ENCODE results near the gene ARL11. TPM values are rescaled to one million over a fixed set of nuclear protein-coding genes. Genes with fewer than 3 reads are reported as not detected.
"Not testable (repeated sequence)": the region's sequence is repeated elsewhere in the genome, so short reads cannot be mapped to it uniquely, and the experiment has no call there.

The ARL11 gene
- total RNA-seq, 1 donor from 2014 or later = not detected

GRCh38 chr13:49608651-49609331 is 19.5 kb upstream of the ARL11 start:
- no peak overlapping the region for H3K4me3 Mint-ChIP-seq (ENCODE audit: unreplicated experiment)

DNA sequence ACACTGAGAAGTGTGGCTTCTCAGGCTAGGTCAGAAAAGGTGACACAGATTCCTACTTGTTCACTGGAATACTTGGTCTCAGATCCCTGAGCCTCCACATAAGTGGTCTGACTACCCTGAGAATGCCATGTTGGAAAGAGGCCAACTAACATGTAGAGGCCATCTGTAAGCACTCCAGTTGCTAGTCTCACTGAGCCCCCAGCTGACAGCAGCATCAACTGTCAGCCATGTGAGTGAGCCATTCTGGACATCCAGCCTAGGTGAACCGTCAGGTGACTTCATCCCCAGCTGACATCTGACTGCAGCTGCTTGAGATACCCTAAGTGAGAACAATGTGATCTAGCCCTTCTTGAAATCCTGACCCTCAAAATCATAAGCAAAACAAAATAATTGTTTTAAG is 18.1 kb upstream of the ARL11 start:
- Histone ChIP-seq H3K36me3 (ENCODE audit: insufficient read depth, low read length) (no peaks in the 10 kb centered on the region), H3K9me3 (ENCODE audit: insufficient read depth, low read depth, low read length) (no peaks in the 10 kb centered on the region), H3K79me2 (ENCODE audit: insufficient read depth, low read length) (no peaks in the 10 kb centered on the region), H3K4me2 (ENCODE audit: low read length) (no peak overlapping the region), H3K27ac (ENCODE audit: low read depth, low read length) (no peak overlapping the region), H2AFZ (ENCODE audit: low read depth, low read length) (no peak overlapping the region), H4K20me1 (ENCODE audit: insufficient read depth, low read length) (no peaks in the 10 kb centered on the region), H3K4me3 (ENCODE audit: insufficient read depth, low read depth, low read length) (no peak overlapping the region), H3K4me1 (ENCODE audit: insufficient read depth, low read length) (no peaks in the 10 kb centered on the region), H3K27me3 (ENCODE audit: insufficient read depth, low read length) (no peaks in the 10 kb centered on the region), H3K9ac (ENCODE audit: low read length) (no peak overlapping the region)
- Mint-ChIP-seq H3K27me3 (ENCODE audit: low read depth, unreplicated experiment) (no peaks in the 10 kb centered on the region), H3K4me1 (ENCODE audit: low read depth, unreplicated experiment) (peaks cover 9% of the 10 kb centered on the region), H3K27ac (ENCODE audit: unreplicated experiment) (no peak overlapping the region), H3K36me3 (ENCODE audit: low read depth, unreplicated experiment) (no peaks in the 10 kb centered on the region), H3K9me3 (ENCODE audit: unreplicated experiment) (no peaks in the 10 kb centered on the region), H3K4me3 (ENCODE audit: unreplicated experiment) (no peak overlapping the region)
- no peak for DNase-seq (ENCODE audit: low read depth)
- TF ChIP-seq, protein P1, sequence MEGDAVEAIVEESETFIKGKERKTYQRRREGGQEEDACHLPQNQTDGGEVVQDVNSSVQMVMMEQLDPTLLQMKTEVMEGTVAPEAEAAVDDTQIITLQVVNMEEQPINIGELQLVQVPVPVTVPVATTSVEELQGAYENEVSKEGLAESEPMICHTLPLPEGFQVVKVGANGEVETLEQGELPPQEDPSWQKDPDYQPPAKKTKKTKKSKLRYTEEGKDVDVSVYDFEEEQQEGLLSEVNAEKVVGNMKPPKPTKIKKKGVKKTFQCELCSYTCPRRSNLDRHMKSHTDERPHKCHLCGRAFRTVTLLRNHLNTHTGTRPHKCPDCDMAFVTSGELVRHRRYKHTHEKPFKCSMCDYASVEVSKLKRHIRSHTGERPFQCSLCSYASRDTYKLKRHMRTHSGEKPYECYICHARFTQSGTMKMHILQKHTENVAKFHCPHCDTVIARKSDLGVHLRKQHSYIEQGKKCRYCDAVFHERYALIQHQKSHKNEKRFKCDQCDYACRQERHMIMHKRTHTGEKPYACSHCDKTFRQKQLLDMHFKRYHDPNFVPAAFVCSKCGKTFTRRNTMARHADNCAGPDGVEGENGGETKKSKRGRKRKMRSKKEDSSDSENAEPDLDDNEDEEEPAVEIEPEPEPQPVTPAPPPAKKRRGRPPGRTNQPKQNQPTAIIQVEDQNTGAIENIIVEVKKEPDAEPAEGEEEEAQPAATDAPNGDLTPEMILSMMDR (IDR thresholded peaks at IDR 0.05; ENCODE audit: insufficient read depth, low read depth, low read length) = no peak
- no peak for TF ChIP-seq EZH2 (IDR thresholded peaks at IDR 0.05; ENCODE audit: insufficient read depth, low read length)
- FAIRE-seq = no peak

More at GRCh38 chr13:49608651-49609331, 19.5 kb upstream of the ARL11 start:
- Histone ChIP-seq H3K27ac (ENCODE audit: low read depth, low read length) (no peak overlapping the region), H2AFZ (ENCODE audit: low read depth, low read length) (no peak overlapping the region), H3K79me2 (ENCODE audit: insufficient read depth, low read length) (no peaks in the 10 kb centered on the region), H3K27me3 (ENCODE audit: insufficient read depth, low read length) (no peaks in the 10 kb centered on the region), H3K4me2 (ENCODE audit: low read length) (no peak overlapping the region), H3K4me3 (ENCODE audit: insufficient read depth, low read depth, low read length) (no peak overlapping the region), H3K9ac (ENCODE audit: low read length) (no peak overlapping the region), H3K9me3 (ENCODE audit: insufficient read depth, low read depth, low read length) (no peaks in the 10 kb centered on the region), H3K36me3 (ENCODE audit: insufficient read depth, low read length) (no peaks in the 10 kb centered on the region), H4K20me1 (ENCODE audit: insufficient read depth, low read length) (no peaks in the 10 kb centered on the region), H3K4me1 (ENCODE audit: insufficient read depth, low read length) (no peaks in the 10 kb centered on the region)
- Mint-ChIP-seq H3K27me3 (ENCODE audit: low read depth, unreplicated experiment) (no peaks in the 10 kb centered on the region), H3K36me3 (ENCODE audit: low read depth, unreplicated experiment) (no peaks in the 10 kb centered on the region), H3K27ac (ENCODE audit: unreplicated experiment) (no peak overlapping the region), H3K9me3 (ENCODE audit: unreplicated experiment) (no peaks in the 10 kb centered on the region), H3K4me1 (ENCODE audit: low read depth, unreplicated experiment) (peaks cover 12% of the 10 kb centered on the region)
- no peak for TF ChIP-seq EZH2 (IDR thresholded peaks at IDR 0.05; ENCODE audit: insufficient read depth, low read length)
- TF ChIP-seq, protein P1 (IDR thresholded peaks at IDR 0.05; ENCODE audit: insufficient read depth, low read depth, low read length) = no peak
- FAIRE-seq (no peak), DNase-seq (ENCODE audit: low read depth) (no peak)

- not testable (repeated sequence) for H4K20me1 ChIP-seq (ENCODE audit: insufficient read depth, low read length); H3K4me1 ChIP-seq (ENCODE audit: insufficient read depth, low read length); DNase-seq (ENCODE audit: low read depth); H3K9ac ChIP-seq (ENCODE audit: low read length); FAIRE-seq; H3K27ac ChIP-seq (ENCODE audit: low read depth, low read length); H3K27me3 ChIP-seq (ENCODE audit: insufficient read depth, low read length); H3K9me3 Mint-ChIP-seq (ENCODE audit: unreplicated experiment); H3K36me3 Mint-ChIP-seq (ENCODE audit: low read depth, unreplicated experiment); H3K9me3 ChIP-seq (ENCODE audit: insufficient read depth, low read depth, low read length); H3K36me3 ChIP-seq (ENCODE audit: insufficient read depth, low read length); H3K79me2 ChIP-seq (ENCODE audit: insufficient read depth, low read length); H3K27me3 Mint-ChIP-seq (ENCODE audit: low read depth, unreplicated experiment); H2AFZ ChIP-seq (ENCODE audit: low read depth, low read length); H3K27ac Mint-ChIP-seq (ENCODE audit: unreplicated experiment); H3K4me3 Mint-ChIP-seq (ENCODE audit: unreplicated experiment); H3K4me3 ChIP-seq (ENCODE audit: insufficient read depth, low read depth, low read length); H3K4me2 ChIP-seq (ENCODE audit: low read length)
- peaks cover 13% of the 10 kb centered on the region for H3K4me1 Mint-ChIP-seq (ENCODE audit: low read depth, unreplicated experiment)
Observed at GRCh38 chr13:49612042-49612441, 16.3 kb upstream of the ARL11 start.

Measured in astrocyte (in vitro differentiated cells and primary cell).